Ovary (tissue), 3 donors: ENCODE data around the gene TC2N.

ENCODE experiments used
- POLR2A ChIP-seq: fragments of 450-650 bp; IDR thresholded peaks from one replicate; pipeline ENCODE4 v1.6.1; 2017; ENCODE audit warnings: antibody characterized with exemption, mild to moderate bottlenecking, moderate library complexity
- TF ChIP-seq, protein P1 (sequence below), 3 donors: fragments of 450-650 bp in 2 of 3; fragments of 200-600 bp in 1 of 3; IDR thresholded peaks; one replicate each; pipeline versions ENCODE4 v1.5.1 to v1.8.0; 2016 to 2022; ENCODE audit warnings: antibody characterized with exemption in 3 of 3, mild to moderate bottlenecking in 1 of 3
- donor health status: DM: no; HTN: no; CAD: no.

DNA sequence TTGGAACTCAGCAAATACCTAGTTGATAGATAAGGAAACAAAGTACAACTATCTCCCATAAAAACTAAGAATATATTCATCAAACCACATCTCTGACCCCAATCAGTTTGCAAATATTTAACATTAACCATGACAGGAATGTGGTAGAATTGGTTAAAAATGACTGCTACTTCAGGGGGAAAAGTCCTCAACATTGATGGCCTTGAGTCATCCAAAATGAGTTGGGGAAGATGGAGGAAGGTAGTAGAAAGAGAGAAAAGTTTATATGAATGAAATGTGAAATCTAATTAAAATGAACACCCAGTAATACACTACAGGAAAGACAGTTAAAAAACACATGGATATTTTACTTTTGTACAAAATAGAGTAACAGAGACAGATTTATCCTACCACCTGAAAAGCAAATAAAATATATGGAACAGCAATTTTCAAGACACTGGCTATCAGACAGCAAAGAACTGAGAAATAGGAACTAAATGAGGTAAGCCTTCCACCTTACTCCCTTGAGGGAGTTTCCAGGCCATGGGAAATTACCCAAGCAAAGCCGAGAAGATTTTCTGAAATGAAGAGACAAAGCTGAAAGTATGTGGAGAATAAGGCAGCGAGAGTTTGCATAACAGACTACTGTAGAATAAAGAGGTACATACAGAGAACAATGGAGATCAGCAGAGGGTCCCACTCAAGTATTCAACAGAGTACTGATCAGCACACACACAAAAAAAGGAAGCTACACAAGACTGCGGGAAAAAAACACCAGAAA, 49.6 kb downstream of the TC2N start:
- TF ChIP-seq, protein P1, sequence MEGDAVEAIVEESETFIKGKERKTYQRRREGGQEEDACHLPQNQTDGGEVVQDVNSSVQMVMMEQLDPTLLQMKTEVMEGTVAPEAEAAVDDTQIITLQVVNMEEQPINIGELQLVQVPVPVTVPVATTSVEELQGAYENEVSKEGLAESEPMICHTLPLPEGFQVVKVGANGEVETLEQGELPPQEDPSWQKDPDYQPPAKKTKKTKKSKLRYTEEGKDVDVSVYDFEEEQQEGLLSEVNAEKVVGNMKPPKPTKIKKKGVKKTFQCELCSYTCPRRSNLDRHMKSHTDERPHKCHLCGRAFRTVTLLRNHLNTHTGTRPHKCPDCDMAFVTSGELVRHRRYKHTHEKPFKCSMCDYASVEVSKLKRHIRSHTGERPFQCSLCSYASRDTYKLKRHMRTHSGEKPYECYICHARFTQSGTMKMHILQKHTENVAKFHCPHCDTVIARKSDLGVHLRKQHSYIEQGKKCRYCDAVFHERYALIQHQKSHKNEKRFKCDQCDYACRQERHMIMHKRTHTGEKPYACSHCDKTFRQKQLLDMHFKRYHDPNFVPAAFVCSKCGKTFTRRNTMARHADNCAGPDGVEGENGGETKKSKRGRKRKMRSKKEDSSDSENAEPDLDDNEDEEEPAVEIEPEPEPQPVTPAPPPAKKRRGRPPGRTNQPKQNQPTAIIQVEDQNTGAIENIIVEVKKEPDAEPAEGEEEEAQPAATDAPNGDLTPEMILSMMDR (IDR thresholded peaks at IDR 0.05): no peak
- TF ChIP-seq POLR2A: no peak
